ENCODE measurements around the gene ZRANB3. TPM values are rescaled to one million over a fixed set of nuclear protein-coding genes. Genes with fewer than 3 reads are reported as not detected.
"Not testable (repeated sequence)": the region's sequence is repeated elsewhere in the genome, so short reads cannot be mapped to it uniquely, and the experiment has no call there.

The ZRANB3 gene
- total RNA-seq, 1 experiment from 2014 or later = 14.5 TPM

DNA sequence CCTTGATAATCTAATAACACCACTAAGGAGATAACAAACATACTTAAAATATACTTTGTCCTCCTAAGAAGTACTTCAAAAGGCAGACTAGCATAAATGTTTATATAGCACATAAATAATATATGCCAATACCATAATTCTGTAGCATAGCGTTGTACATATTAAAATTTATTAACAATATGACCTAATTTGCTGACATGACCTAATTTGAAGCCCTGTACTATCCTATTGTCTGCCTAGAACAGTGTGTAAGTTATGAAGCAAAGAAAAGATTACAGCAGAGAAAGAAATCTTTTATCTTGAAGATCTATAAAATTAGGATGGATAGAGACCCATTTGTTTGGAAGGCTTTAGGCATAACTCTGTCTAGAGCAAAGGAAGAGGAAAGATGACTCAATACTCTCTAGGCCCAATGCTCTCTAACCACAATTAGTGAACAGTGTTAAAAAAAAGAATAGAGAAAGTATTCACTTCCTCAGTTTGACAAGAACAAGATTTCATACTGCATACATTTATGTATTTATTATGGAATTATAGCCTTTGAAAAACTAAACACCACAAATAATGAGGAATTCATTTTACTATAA, 231.3 kb downstream of the ZRANB3 start:
- no peaks in the 10 kb centered on the region for H3K9me3 Mint-ChIP-seq (ENCODE audit: low read depth, unreplicated experiment)
- intact Hi-C loops (cut with micrococcal nuclease; ENCODE audit: unreplicated experiment) = no loop called here
- no TSS peak for BruUV-seq (replicated peaks)
- H3K27ac Mint-ChIP-seq (ENCODE audit: unreplicated experiment) = no peak overlapping the region
- H3K4me3 Mint-ChIP-seq (ENCODE audit: low read depth, unreplicated experiment) = no peak overlapping the region
- no peak for TF ChIP-seq CTCF (IDR thresholded peaks at IDR 0.05; ENCODE audit: unreplicated experiment)
- no peaks in the 10 kb centered on the region for H3K27me3 Mint-ChIP-seq (ENCODE audit: unreplicated experiment)
- CTCF ChIA-PET = no interaction called here
- no peaks in the 10 kb centered on the region for H3K4me1 Mint-ChIP-seq (ENCODE audit: low read depth, unreplicated experiment)
- DNase-seq = no peak
- no peaks in the 10 kb centered on the region for H3K36me3 Mint-ChIP-seq (ENCODE audit: insufficient read depth, unreplicated experiment)

GRCh38 chr2:135299165-135299564, 231.9 kb downstream of the ZRANB3 start:
- Mint-ChIP-seq H3K27me3 (ENCODE audit: unreplicated experiment) (no peaks in the 10 kb centered on the region), H3K9me3 (ENCODE audit: low read depth, unreplicated experiment) (no peaks in the 10 kb centered on the region), H3K4me1 (ENCODE audit: low read depth, unreplicated experiment) (no peaks in the 10 kb centered on the region), H3K27ac (ENCODE audit: unreplicated experiment) (no peak overlapping the region), H3K36me3 (ENCODE audit: insufficient read depth, unreplicated experiment) (no peaks in the 10 kb centered on the region), H3K4me3 (ENCODE audit: low read depth, unreplicated experiment) (no peak overlapping the region)
- no peak for TF ChIP-seq CTCF (IDR thresholded peaks at IDR 0.05; ENCODE audit: unreplicated experiment)
- DNase-seq = no peak
- intact Hi-C loops (cut with micrococcal nuclease; ENCODE audit: unreplicated experiment) = no loop called here
- CTCF ChIA-PET = no interaction called here
- no TSS peak for BruUV-seq (replicated peaks)

DNA sequence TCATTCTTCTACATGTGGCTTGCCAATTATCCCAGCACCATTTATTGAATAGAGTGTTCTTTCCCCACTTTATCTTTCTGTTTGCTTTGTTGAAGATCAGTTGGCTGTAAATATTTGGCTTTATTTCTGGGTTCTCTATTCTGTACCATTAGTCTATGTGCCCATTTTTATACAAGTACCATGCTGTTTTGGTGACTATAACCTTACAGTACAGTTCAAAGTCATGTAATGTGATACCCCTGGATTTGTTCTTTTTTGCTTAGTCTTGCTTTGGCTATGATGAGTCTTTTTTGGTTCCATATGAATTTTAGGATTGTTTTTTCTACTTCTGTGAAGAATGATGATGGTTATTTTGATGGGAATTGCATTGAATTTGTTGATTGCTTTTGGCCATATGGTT, 243.9 kb downstream of the ZRANB3 start:
- intact Hi-C loops (cut with micrococcal nuclease; ENCODE audit: unreplicated experiment); H3K4me3 Mint-ChIP-seq (ENCODE audit: low read depth, unreplicated experiment); H3K36me3 Mint-ChIP-seq (ENCODE audit: insufficient read depth, unreplicated experiment); H3K27me3 Mint-ChIP-seq (ENCODE audit: unreplicated experiment); H3K4me1 Mint-ChIP-seq (ENCODE audit: low read depth, unreplicated experiment); DNase-seq; H3K9me3 Mint-ChIP-seq (ENCODE audit: low read depth, unreplicated experiment); H3K27ac Mint-ChIP-seq (ENCODE audit: unreplicated experiment); CTCF ChIA-PET; BruUV-seq (replicated peaks): not testable (repeated sequence)

DNA sequence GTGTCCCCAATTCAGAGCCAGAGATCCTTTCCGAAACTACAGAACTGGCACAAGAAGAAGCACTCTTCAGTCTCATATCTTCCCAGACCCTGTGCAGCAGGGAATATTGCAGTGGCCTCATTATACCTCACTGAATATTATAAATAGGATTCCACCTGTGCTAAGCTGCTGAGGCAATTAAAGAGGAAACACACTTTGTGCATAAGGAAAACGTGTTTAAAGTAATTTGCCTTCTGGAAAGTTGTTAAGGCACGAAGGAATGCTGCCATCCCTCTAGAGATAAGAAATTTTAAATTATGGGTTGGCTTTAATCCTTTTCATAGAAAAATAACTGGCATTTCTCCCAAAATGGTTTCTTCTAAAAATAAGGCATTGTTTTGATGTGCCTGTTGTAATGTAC, 245.6 kb downstream of the ZRANB3 start:
- H3K4me3 Mint-ChIP-seq (ENCODE audit: low read depth, unreplicated experiment) = no peak overlapping the region
- intact Hi-C loops (cut with micrococcal nuclease; ENCODE audit: unreplicated experiment) = no loop called here
- no TSS peak for BruUV-seq (replicated peaks)

More for the DNA sequence above, 245.6 kb downstream of the ZRANB3 start:
- no peaks in the 10 kb centered on the region for H3K4me1 Mint-ChIP-seq (ENCODE audit: low read depth, unreplicated experiment)
- DNase-seq = no peak
- no peaks in the 10 kb centered on the region for H3K27me3 Mint-ChIP-seq (ENCODE audit: unreplicated experiment)
- H3K9me3 Mint-ChIP-seq (ENCODE audit: low read depth, unreplicated experiment) = no peaks in the 10 kb centered on the region
- no peak for TF ChIP-seq CTCF (IDR thresholded peaks at IDR 0.05; ENCODE audit: unreplicated experiment)
- H3K36me3 Mint-ChIP-seq (ENCODE audit: insufficient read depth, unreplicated experiment) = no peaks in the 10 kb centered on the region
- CTCF ChIA-PET = no interaction called here
- H3K27ac Mint-ChIP-seq (ENCODE audit: unreplicated experiment) = no peak overlapping the region

Data from Calu3 (cell line).